GM18511 (cell line): ENCODE measurements around the gene RABIF.
"Not testable (repeated sequence)": the region's sequence is repeated elsewhere in the genome, so short reads cannot be mapped to it uniquely, and the experiment has no call there.

Experiments
- ATAC-seq: cut with Tn5 transposase; IDR thresholded peaks from one replicate; pipeline ENCODE4 v1.9.1; 2021; ENCODE audit warnings: mild to moderate bottlenecking, moderate library complexity; ENCODE audit not compliant: unreplicated experiment

The RABIF gene

DNA sequence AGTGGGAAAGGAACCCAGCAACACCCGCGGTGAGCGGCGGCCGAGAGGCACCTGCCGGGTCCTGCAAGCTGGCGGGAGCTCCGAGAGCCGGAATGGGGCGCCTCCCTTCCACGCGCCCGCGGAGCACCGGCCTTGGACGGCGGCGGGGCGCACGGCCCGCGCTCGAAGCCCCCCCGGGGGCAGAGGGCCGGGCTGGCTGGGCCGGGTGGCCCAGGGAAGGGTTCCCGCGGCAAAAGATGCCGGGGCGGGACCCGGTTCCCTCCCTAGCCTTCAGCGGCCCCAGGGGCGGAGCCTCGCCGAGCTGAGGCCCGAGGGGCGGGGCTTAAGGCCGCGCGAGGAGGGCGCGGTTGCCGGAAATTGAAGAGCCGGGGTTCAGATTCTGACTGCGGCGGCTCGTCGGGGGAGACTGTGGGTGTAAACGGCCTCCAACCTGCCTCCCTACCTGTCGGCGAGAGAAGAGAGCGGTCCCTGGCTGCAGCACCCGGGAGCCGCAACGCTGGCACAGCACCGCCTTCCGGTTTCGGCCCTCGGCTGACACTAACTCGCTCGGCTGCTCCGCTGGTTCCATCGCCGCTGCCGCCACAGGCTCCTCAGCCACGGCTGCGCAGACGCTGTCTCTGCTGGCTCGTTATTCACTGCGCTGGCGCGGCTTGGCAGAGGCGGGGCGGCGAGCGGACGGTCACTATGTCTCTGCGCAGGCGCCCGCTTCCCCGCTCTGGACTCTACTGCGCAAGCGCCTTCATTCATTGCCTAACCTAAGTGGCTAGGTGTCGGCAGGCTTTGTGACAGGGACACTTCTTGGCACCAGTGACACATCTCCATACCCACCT is at the start of gene RABIF:
Gene RABIF, minus strand, starts transcription at position 619 of the 830 bp plus-strand sequence. Its CDS starts 51 bp downstream, at position 568.
- peak; percentile 93 for ATAC-seq

DNA sequence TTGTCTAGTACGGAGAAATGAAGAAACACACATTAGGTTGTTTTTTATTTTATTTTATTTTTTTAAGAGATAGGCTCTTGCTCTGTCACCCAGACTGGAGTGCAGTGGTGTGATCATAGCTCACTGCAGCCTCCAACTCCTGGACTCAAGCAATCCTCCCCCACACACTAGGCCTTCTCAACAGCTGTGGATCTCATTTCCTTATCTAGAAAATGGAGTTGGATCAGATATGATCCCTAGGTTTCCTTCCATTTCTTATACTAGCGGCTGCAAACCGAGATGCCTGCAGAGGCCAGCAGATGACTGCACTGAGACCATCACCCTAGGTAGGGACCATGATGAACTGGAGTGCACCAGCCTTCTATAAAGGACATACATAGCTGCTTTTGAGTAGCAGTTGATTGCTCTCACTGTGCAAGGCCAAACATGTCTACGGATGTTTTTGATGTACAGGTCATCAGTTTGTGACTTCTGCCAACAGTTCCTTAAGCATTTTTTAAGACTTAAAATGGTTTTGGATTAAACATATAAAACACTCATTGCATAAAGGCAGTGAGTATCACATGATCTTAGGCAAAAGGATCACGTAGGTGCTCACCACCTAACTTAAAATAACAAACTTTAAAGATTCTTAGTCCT is 49.5 kb upstream of the RABIF start:
- no peak for ATAC-seq

DNA sequence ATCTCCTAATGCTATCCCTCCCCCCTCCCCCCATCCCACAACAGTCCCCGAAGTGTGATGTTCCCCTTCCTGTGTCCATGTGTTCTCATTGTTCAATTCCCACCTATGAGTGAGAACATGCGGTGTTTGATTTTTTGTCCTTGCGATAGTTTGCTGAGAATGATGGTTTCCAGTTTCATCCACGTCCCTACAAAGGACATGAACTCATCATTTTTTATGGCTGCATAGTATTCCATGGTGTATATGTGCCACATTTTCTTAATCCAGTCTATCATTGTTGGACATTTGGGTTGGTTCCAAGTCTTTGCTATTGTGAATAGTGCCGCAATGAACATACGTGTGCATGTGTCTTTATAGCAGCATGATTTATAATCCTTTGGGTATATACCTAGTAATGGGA is 47.5 kb upstream of the RABIF start:
- ATAC-seq, result not testable (repeated sequence)

DNA sequence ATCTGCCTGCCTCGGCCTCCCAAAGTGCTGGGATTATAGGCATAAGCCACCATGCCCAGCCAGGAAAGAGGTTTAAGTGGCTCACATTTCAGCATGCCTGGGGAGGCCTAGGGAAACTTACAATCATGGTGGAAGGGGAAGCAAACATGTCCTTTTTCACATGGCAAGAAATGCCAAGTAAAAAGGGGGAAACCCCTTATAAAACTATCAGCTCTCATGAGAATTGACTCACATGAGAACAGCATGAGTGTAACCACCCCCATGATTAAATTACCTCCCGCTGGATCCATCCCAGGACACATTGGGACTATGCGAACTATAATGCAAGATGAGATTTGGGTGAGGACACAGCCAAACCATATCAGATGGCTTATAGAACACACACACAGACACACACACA is 46.9 kb upstream of the RABIF start:
- ATAC-seq, result no peak

DNA sequence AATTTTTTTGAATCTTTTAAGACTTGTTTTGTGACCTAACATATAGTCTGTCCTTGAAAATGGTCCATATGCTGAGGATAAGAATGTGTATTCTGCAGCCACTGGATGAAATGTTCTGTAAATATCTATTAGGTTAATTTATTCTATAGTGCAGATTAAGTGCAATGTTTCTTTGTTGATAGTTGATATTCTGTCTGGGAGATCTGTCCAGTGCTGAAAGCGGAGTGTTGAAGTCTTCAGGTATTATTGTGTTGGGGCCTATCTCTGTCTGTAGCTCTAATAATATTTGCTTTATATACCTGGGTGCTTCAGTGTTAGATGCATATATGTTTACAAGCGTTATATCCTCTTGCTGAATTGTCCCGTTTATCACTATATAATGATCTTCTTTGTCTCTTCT is 45.8 kb upstream of the RABIF start:
- ATAC-seq, result no peak

DNA sequence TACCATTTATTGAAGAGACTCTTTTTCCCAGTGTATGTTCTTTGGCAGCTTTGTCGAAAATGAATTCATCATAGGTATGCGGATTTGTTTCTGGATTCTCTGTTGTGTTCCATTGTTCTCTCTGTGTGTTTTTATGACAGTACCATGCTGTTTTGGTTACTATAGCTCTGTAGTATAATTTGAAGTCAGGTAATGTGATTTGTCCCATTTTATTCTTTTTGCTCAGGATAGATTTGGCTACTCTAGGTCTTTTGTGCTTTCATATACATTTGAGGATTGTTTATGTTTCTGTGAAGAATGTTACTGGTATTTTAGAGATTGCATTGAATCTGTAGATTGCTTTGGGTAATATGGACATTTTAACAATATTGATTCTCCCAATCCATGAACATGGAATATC is 43.5 kb upstream of the RABIF start:
- ATAC-seq, result no peak

DNA sequence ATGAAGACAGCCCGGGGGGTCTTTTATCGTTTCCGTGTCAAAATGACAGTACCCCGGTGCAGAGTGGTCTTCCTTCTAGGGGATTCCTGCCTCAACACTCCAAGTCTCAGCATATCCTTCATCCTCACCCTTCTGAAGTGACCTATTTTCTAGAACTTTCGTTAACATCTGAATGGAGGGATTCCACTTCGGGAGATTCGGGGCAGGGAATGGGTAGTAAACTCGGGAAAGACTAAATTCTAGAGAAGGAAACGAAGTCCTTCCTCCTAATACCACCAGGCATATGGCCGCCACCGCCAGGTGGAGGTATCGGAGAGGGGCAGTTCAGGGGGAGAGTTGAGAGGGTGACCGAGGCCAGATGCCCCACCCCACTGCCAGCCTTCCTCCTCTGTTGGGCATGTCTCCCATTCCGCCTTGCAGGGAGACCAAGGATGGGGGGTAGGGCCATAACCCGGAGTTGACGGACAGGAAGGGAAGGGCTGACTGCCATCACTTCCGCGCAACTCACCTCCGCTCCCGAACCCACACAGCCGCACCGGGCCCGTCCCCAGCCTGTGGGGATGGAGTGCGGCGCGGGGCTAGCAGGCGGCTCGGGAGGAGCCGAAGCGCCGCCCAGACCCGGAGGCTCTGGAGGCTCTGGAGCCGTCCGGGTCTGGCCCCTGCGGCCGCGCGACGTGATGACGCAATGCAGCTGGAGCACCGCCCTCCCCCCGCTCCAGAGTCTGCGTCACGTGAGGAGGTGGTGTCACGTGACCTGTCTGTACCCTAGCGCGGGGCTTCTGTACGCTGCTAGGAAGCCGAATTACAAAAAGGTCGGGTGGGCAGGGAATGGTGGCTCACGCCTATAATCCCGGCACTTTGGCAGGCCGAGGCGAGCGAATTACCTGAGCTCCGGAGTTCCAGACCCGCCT is 37.9 kb upstream of the RABIF start, which contains the start of gene KLHL12:
Gene KLHL12, minus strand, starts transcription at position 654 of the 911 bp plus-strand sequence. CDS start 2,072 bp downstream, outside the sequence.
- peak; percentile 92 for ATAC-seq

DNA sequence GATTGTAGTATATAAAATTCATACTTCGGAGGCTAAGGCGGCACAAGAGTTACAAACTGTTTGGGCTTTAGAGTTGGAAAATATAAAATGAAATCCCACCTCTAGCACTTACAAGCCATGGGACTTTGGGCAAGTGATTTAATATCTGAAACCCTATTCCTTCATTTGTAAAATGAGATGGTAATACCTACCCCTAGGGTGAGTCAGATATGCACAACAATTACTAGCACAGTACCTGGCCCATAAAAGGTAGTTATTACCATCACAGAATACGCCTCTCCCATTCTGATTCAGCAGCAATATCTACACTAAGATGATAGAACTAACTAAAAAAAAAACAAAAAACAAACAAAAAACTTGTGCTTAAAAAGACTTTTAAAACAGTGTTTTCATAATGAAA is 34.6 kb upstream of the RABIF start:
- ATAC-seq, result no peak

DNA sequence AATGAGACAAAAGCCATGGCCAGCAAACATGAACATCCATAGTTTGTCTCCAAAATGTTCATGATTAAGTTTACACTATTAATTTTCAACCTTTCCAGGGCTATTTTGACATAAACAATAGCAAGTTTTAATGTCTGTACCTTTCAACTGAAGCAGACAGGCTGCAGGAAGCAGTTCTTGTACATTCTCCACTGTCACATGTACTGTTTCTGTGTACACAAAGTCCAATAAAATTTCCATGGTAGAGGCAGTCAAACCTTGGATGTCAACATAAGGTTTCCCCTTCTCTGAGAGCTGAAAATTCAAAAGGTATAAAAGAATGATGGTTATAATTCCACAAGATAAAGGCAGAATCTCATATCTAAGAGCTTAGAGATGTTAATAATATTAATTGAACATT is 30.7 kb upstream of the RABIF start:
- ATAC-seq, result no peak

DNA sequence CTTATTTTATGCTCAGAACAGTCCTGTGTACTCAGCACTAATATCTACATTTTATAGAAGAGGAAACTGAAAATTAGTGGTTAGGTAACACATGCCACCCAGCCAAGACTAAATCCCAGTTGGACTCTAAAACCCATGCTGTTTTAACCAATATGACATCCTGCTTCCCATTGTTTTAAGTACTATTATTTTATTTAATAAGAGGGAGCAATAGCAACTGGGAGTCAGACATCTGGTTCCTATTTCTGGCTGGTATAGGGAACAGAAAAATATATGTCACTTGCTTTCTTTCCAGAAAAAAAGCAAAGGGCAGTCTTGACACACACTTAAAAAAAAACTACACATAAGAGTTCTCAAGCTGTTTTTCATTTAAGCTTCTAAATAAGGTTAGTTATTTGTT is 26.2 kb upstream of the RABIF start:
- ATAC-seq, result no peak

DNA sequence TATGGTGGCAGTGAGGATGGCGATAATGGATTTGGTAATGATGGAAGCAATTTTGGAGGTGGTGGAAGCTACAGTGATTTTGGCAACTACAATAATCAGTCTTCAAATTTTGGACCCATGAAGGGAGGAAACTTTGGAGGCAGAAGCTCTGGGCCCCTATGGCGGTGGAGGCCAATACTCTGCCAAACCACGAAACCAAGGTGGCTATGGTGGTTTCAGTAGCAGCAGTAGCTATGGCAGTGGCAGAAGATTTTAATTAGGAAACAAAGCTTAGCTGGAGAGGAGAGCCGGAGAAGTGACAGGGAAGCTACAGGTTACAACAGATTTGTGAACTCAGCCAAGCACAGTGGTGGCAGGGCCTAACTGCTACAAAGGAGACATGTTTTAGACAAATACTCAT is 23.5 kb upstream of the RABIF start:
- ATAC-seq, result not testable (repeated sequence)

DNA sequence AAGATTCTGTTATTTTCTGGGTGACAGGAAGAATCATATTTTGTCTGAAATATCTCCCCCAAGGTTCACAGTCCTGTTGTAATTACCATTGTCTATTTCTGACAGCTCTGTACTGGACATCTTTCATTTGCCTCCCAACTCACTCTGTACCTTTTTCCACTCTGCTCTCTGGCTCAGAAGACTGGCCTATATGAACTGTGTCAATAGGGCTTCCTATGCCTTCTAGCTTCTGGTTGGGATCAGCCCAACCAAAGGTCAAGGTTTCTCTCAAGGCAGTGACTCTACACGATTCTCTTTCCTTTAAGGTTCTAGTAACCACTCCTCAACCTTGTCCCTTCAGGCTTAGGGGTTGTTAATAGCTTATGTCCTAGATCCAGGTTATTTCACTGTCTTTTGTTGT is 20.5 kb upstream of the RABIF start:
- no peak for ATAC-seq

DNA sequence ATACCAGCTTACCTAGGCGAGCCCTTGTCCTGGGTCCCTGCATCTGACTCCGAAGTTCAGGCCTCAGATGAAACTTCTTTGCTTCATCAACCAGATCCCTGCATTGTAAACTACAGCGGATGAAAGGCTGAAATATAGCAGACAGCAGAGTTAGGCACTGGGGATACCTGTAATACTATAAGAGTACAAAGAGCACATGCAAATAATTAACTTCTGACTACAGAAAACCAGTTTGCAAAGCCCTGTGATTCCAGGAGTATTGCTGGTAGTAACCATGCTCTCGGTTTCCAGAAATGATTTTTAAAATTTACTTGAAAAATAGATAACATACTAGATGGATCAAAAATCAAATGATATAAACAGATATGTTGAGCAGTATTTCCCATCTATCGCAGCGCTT is 20.0 kb upstream of the RABIF start:
- no peak for ATAC-seq

DNA sequence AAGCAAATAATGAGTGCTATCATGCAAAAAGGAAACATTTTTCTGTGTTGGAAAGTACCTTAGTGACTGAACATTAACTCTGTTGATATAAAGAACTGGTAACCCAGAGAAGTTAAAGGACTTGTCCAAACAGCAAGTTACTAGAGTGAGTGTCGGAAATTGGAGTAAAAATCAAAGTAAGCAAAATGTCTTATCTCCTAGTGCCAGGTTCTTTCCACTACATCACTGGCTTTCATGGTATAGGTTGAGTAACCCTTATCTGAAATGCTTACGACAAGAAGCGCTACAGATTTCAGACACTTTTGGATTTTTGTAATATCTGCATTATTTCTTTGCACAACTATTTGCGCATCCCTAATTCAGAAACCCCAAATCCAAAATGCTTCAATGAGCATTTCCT is 16.4 kb upstream of the RABIF start:
- ATAC-seq, result no peak

DNA sequence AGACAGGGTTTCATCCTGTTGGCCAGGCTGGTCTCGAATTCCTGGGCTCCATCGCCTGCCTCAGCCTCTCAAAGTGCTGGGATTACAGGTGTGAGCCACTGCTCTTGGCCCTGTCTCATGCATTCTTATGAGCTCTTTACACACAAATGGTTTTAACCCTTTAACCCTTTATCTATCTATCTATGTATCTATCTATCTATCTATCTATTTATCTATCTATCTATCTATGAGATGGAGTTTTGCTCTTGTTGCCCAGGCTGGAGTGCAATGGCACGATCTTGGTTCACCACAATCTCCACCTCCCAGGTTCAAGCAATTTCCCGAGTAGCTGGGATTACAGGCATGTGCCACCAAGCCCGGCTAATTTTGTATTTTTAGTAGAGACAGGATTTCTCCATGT is 14.9 kb upstream of the RABIF start:
- ATAC-seq, result not testable (repeated sequence)

DNA sequence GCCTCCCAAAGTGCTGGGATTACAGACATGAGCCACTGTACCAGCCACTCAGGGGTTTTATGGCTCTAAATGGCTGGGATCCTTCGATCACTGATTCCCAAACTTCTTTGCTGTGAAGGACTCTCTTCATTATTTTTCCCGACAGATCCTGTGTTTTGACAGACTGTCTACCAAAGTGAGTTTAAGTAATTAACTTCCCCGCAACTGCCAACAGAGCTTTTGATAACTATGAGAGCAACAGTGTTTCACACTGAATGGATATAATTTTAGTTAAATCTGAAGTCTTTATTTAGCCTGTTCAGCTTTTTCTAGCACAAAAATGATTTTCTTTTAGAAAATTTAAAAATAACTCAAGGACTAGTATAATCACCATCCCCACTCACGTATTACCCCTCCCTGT is 12.6 kb upstream of the RABIF start:
- no peak for ATAC-seq

DNA sequence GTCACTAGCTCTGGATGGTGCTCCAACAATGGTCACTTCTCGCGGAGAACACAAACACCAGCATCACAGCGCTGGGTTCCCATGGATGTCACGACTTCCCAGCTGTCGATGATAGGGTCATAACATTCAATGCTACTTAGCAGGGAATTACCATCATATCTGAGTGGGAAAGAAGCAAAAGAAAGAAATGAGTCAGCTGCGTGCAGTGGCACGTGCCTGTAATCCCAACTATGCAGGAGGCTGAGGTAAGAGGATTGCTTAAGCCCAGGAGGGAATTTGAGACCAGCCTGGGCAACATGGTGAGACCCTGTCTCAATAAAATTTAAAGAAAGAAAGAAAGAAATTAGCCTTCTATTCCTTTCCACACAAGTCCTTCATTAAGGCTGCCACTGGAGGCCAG is 3.6 kb upstream of the RABIF start:
- ATAC-seq, result no peak

DNA sequence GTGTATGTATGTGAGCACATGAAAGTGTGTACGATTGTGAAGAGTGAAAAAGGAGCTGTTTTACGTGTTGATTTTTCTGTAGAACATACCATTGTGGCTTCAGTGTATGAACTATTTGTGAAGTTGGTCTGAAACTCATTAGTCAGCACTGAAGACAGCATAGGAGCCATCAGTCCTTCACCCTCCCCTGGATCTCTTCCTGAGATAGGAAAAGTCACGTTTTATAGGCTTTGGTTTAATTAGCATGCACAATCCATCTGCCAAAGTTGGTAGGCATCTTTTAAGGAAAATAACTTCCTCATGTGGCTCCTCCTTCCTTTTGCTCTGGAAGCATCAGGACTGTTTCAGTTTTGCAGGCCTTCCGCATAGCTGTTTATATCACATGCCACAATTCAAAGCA is 1.4 kb upstream of the RABIF start:
- ATAC-seq, result no peak

DNA sequence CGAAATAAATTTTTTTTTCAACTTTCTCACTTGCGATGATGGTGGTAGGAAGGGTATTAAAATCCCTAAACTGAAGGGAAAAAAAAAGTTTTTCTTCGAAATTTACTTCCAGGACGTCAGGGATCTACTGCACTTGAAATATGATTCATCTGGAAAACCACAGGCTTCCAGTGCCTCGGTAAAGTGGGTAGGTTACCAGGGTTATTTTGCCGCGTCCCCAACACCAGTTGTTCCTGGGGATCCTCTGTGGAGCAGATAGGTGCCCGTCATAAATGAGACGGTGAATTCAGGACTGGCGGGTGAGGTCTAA is 773 bp downstream of the RABIF start:
- ATAC-seq, result no peak

DNA sequence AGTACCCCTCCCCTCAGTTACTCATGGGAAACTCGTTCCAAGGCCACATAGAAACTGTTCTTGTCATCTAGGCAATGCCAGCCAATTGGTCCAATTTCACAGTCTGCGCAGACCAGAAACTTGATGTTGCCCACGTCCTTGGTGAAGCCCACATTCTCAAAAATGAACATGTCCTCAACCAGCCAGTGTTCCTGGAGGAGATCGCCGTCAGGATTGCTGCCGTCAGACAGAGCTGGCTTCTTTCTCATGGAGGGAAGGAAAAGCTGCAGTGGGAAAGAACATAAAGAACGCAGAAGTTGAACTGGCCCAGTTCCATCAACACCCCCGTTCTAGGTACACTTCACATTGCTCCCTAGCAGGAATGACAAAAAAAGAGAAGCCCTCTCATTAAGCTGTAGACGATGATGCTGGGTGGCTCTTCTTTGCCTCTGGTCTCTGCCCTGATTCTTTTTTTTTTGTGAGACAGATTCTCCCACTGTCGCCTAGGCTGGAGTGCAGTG is 7.9 kb downstream of the RABIF start:
- no peak for ATAC-seq

DNA sequence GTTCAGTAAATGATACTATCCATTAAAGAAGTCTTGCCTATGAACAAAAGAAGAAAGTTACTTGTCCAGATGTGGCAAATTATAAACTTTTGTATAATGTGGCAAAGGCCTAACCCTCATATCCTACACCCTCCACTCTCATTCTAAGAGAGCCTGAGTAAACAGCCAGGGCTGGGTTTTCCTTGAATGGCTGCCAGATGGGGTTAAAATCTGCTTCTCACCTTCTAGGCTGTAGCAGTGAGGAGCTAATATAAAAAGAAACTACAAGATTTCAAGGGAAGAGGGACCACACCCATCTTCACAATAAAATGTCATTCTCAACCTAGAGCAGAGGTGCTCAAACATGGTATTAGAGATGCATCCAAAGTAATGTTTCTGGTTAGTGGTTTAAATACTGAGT is 8.9 kb downstream of the RABIF start:
- no peak for ATAC-seq
